Measurements from ENCODE around the gene CEP112. TPM values are rescaled to one million over a fixed set of nuclear protein-coding genes. Genes with fewer than 3 reads are reported as not detected.
"Not testable (repeated sequence)": the region's sequence is repeated elsewhere in the genome, so short reads cannot be mapped to it uniquely, and the experiment has no call there.

The CEP112 gene
- total RNA-seq, 1 donor from 2014 or later: 21.8 TPM

GRCh38 chr17:65809366-65809765, 382.6 kb downstream of the CEP112 start:
- DNase-seq (ENCODE audit: low spot score): no peak
- H3K27ac Mint-ChIP-seq (ENCODE audit: unreplicated experiment): no peak overlapping the region
- peaks cover 7% of the 10 kb centered on the region for H3K4me1 Mint-ChIP-seq (ENCODE audit: low read depth)
- peaks cover 23% of the 10 kb centered on the region for H3K9me3 Mint-ChIP-seq (ENCODE audit: low read depth)
- no peak overlapping the region for H3K4me3 Mint-ChIP-seq (ENCODE audit: unreplicated experiment)
- H3K27me3 Mint-ChIP-seq (ENCODE audit: low read depth): no peaks in the 10 kb centered on the region
- no peak for TF ChIP-seq CTCF (IDR thresholded peaks at IDR 0.05)
- peaks cover 18% of the 10 kb centered on the region for H3K36me3 Mint-ChIP-seq (ENCODE audit: low read depth)

GRCh38 chr17:65808566-65808965, 383.4 kb downstream of the CEP112 start:
- not testable (repeated sequence) for H3K4me3 Mint-ChIP-seq (ENCODE audit: unreplicated experiment); H3K27me3 Mint-ChIP-seq (ENCODE audit: low read depth); H3K27ac Mint-ChIP-seq (ENCODE audit: unreplicated experiment); H3K4me1 Mint-ChIP-seq (ENCODE audit: low read depth); DNase-seq (ENCODE audit: low spot score)
- Mint-ChIP-seq H3K9me3 (ENCODE audit: low read depth) (peaks cover 23% of the 10 kb centered on the region), H3K36me3 (ENCODE audit: low read depth) (peaks cover 18% of the 10 kb centered on the region)

- Mint-ChIP-seq H3K4me3 (ENCODE audit: unreplicated experiment) (no peak overlapping the region), H3K9me3 (ENCODE audit: low read depth) (peaks cover 29% of the 10 kb centered on the region), H3K27me3 (ENCODE audit: low read depth) (no peaks in the 10 kb centered on the region), H3K27ac (ENCODE audit: unreplicated experiment) (no peak overlapping the region), H3K36me3 (ENCODE audit: low read depth) (peaks cover 22% of the 10 kb centered on the region), H3K4me1 (ENCODE audit: low read depth) (peaks cover 7% of the 10 kb centered on the region)
- no peak for TF ChIP-seq CTCF (IDR thresholded peaks at IDR 0.05)
- no peak for DNase-seq (ENCODE audit: low spot score)
Measured at GRCh38 chr17:65807361-65807760, 384.6 kb downstream of the CEP112 start.

- Mint-ChIP-seq H3K27me3 (ENCODE audit: low read depth) (no peaks in the 10 kb centered on the region), H3K9me3 (ENCODE audit: low read depth) (peaks cover 31% of the 10 kb centered on the region), H3K27ac (ENCODE audit: unreplicated experiment) (no peak overlapping the region), H3K36me3 (ENCODE audit: low read depth) (peaks cover 19% of the 10 kb centered on the region), H3K4me1 (ENCODE audit: low read depth) (no peaks in the 10 kb centered on the region), H3K4me3 (ENCODE audit: unreplicated experiment) (no peak overlapping the region)
- DNase-seq (ENCODE audit: low spot score): no peak
- TF ChIP-seq CTCF (IDR thresholded peaks at IDR 0.05): no peak
Measured at GRCh38 chr17:65801513-65801912, 390.4 kb downstream of the CEP112 start.

GRCh38 chr17:65800655-65801054, 391.3 kb downstream of the CEP112 start:
- Mint-ChIP-seq H3K9me3 (ENCODE audit: low read depth) (peaks cover 27% of the 10 kb centered on the region), H3K4me3 (ENCODE audit: unreplicated experiment) (no peak overlapping the region), H3K27me3 (ENCODE audit: low read depth) (no peaks in the 10 kb centered on the region), H3K27ac (ENCODE audit: unreplicated experiment) (no peak overlapping the region), H3K4me1 (ENCODE audit: low read depth) (no peaks in the 10 kb centered on the region), H3K36me3 (ENCODE audit: low read depth) (peaks cover 17% of the 10 kb centered on the region)
- no peak for TF ChIP-seq CTCF (IDR thresholded peaks at IDR 0.05)
- no peak for DNase-seq (ENCODE audit: low spot score)

GRCh38 chr17:65799869-65800268, 392.1 kb downstream of the CEP112 start:
- no peak for DNase-seq (ENCODE audit: low spot score)
- no peaks in the 10 kb centered on the region for H3K27me3 Mint-ChIP-seq (ENCODE audit: low read depth)
- TF ChIP-seq CTCF (IDR thresholded peaks at IDR 0.05): no peak
- no peaks in the 10 kb centered on the region for H3K4me1 Mint-ChIP-seq (ENCODE audit: low read depth)
- H3K4me3 Mint-ChIP-seq (ENCODE audit: unreplicated experiment): no peak overlapping the region
- peaks cover 27% of the 10 kb centered on the region for H3K9me3 Mint-ChIP-seq (ENCODE audit: low read depth)
- H3K27ac Mint-ChIP-seq (ENCODE audit: unreplicated experiment): no peak overlapping the region
- H3K36me3 Mint-ChIP-seq (ENCODE audit: low read depth): peaks cover 17% of the 10 kb centered on the region
